Brain microvascular endothelial cell (primary cell): ENCODE measurements around the gene PIK3AP1.

Experiments
- DNase-seq: peaks from one replicate; pipeline ENCODE4 v3.0.0-alpha.2; 2020
- H3K27ac ChIP-seq: fragments of 250-450 bp; sonication (Bioruptor Pico); 2 replicates; pipeline ENCODE4 v1.5.1; 2020; ENCODE audit warnings: mild to moderate bottlenecking, moderate library complexity
- H3K27me3 ChIP-seq: fragments of 250-450 bp; sonication (Bioruptor Pico); replicated peaks from 2 replicates; pipeline ENCODE4 v1.5.1; 2020; ENCODE audit warnings: mild to moderate bottlenecking
- H3K36me3 ChIP-seq: fragments of 250-450 bp; sonication (Bioruptor Pico); replicated peaks from 2 replicates; pipeline ENCODE4 v1.5.1; 2020; ENCODE audit warnings: mild to moderate bottlenecking
- H3K4me3 ChIP-seq: 2 replicates; pipeline ENCODE4 v1.5.1; 2011; ENCODE audit warnings: low read depth, mild to moderate bottlenecking, control low read depth, low read length, moderate library complexity
- CTCF ChIP-seq: IDR thresholded peaks from 2 replicates; pipeline ENCODE4 v1.5.1; 2011; ENCODE audit warnings: low read depth, mild to moderate bottlenecking, moderate library complexity, low read length, control low read depth, inconsistent platforms; ENCODE audit errors: missing control alignments
- in situ Hi-C: cut with HindIII; loops from 2 replicates; pipeline ENCODE4 v1.10.0; 2017; ENCODE audit warnings: low sequenced_read_pairs, low pct_ligation_motif_present

PIK3AP1 gene

GRCh38 chr10:96646301-96646700, 74.0 kb downstream of the PIK3AP1 start:
- no peak for DNase-seq
- H3K36me3 ChIP-seq, result no peaks in the 10 kb centered on the region
- no peak overlapping the region for H3K4me3 ChIP-seq
- H3K27me3 ChIP-seq, result no peaks in the 10 kb centered on the region
- no peak overlapping the region for H3K27ac ChIP-seq
- in situ Hi-C loops, result no loop called here
- no peak for TF ChIP-seq CTCF

- in situ Hi-C loops, result no loop called here
- no peak for TF ChIP-seq CTCF
- Histone ChIP-seq H3K36me3 (no peaks in the 10 kb centered on the region), H3K27me3 (no peaks in the 10 kb centered on the region), H3K4me3 (no peak overlapping the region), H3K27ac (no peak overlapping the region)
- DNase-seq, result no peak
These were observed 75.1 kb downstream of the PIK3AP1 start for GRCh38 chr10:96645191-96645721.

- peak; percentile 9 for TF ChIP-seq CTCF
- no peaks in the 10 kb centered on the region for H3K36me3 ChIP-seq
These were observed 76.4 kb downstream of the PIK3AP1 start for GRCh38 chr10:96643920-96644319.

GRCh38 chr10:96642973-96643372, 77.3 kb downstream of the PIK3AP1 start:
- TF ChIP-seq CTCF, result peak; percentile 76
- H3K27me3 ChIP-seq, result no peaks in the 10 kb centered on the region
- H3K27ac ChIP-seq, result no peak overlapping the region
- in situ Hi-C loops, result no loop called here
- no peak overlapping the region for H3K4me3 ChIP-seq
- peak; percentile 37 for DNase-seq
- H3K36me3 ChIP-seq, result no peaks in the 10 kb centered on the region

More at GRCh38 chr10:96643920-96644319, 76.4 kb downstream of the PIK3AP1 start:
- Histone ChIP-seq H3K4me3 (no peak overlapping the region), H3K27me3 (no peaks in the 10 kb centered on the region), H3K27ac (no peak overlapping the region)
- in situ Hi-C loops, result no loop called here
- DNase-seq, result no peak

GRCh38 chr10:96642530-96642929, 77.8 kb downstream of the PIK3AP1 start:
- no peaks in the 10 kb centered on the region for H3K36me3 ChIP-seq
- no peak overlapping the region for H3K4me3 ChIP-seq
- no peak overlapping the region for H3K27ac ChIP-seq
- H3K27me3 ChIP-seq, result no peaks in the 10 kb centered on the region
- in situ Hi-C loops, result no loop called here
- no peak for TF ChIP-seq CTCF
- no peak for DNase-seq

- Histone ChIP-seq H3K27ac (no peak overlapping the region), H3K36me3 (no peaks in the 10 kb centered on the region), H3K27me3 (no peaks in the 10 kb centered on the region), H3K4me3 (no peak overlapping the region)
- in situ Hi-C loops, result no loop called here
- DNase-seq, result no peak
- no peak for TF ChIP-seq CTCF
These were observed 78.7 kb downstream of the PIK3AP1 start for GRCh38 chr10:96641396-96642295.
